Measurements from ENCODE around the gene S1PR2. TPM values are rescaled to one million over a fixed set of nuclear protein-coding genes. Genes with fewer than 3 reads are reported as not detected.

S1PR2 gene, protein sequence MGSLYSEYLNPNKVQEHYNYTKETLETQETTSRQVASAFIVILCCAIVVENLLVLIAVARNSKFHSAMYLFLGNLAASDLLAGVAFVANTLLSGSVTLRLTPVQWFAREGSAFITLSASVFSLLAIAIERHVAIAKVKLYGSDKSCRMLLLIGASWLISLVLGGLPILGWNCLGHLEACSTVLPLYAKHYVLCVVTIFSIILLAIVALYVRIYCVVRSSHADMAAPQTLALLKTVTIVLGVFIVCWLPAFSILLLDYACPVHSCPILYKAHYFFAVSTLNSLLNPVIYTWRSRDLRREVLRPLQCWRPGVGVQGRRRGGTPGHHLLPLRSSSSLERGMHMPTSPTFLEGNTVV
- total RNA-seq (10 to 100 TPM in 1 of 2 donors, 1 to 10 TPM in 1; 9.8 to 14.3 TPM), polyA plus RNA-seq (1 to 10 TPM; 3.3 to 4.2 TPM)
- long read RNA-seq, donor 1, partial matches to known transcripts = 0 of 14 reads
- long read RNA-seq, donor 1, other reads (novel, unspliced or antisense) = 14 of 14 reads
- long read RNA-seq, donor 2, partial matches to known transcripts = 0 of 3 reads
- long read RNA-seq, donor 2, other reads (novel, unspliced or antisense) = 2 of 3 reads

DNA sequence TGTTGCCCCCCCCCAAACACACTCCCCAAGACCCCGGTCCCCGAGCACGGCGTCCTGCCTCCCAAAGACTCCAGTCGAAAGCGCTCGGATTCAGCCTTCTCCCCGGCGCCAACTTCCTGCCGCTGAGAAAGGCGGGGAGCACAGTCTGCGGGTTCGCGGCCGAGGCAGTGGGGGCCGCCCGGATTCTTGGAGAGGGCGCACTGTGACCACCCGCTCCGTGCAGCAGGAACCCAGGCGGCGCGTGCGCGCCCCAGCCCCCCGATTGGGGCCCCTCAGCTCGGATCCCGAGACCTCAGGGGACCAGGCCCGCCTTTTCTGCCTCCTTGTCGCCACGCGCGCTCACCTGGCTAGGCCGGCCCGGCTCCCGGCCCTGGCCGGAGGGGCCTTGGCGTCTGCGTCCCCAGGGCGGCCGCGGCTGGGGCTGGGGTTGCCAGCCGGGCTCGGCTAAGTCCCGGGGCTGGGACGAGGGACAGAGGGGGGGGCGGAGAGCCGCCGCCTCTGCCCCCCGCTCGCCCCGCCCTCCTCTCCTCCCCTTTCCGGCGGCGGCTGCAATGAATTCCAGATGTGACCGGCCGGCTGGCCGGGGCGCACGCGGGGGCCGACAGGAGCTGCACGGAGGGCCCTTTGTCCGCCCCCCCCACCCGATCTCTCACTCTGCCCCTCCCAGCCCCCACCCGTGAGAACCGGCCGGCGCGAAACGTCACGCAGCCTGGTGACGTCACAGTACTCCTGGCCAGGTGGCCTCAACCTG is at the start of gene S1PR2:
Gene S1PR2, minus strand, starts transcription at position 471 of the 751 bp plus-strand sequence. CDS start 6,426 bp downstream, outside the sequence.
- ATAC-seq (ENCODE audit: low FRiP score) (peak; percentile 82), DNase-seq (peak; percentile 85 to 93)
- 0 to 1% methylated on average over 49 to 73 of the region's 73 CpGs for WGBS, 2 donors
- no peaks in the 10 kb centered on the region for H3K4me1 ChIP-seq (ENCODE audit: control insufficient read depth in 1 of 2, insufficient read depth in 2 of 2, low read length in 2 of 2)
- H3K27ac ChIP-seq (ENCODE audit: low read depth in 1 of 2, low read length in 2 of 2) = no peak within 1 kb of the TSS
- H3K4me3 ChIP-seq (ENCODE audit: low read length in 2 of 2) = peak within 1 kb of the TSS; percentile 44 to 77
- no peaks in the 10 kb centered on the region for H3K27me3 ChIP-seq (ENCODE audit: control insufficient read depth in 1 of 2, insufficient read depth in 2 of 2, low read length in 1 of 2)
- intact Hi-C loops (cut with DNase I) = no loop called here
- H3K9me3 ChIP-seq (ENCODE audit: control insufficient read depth, low read length) = no peaks in the 10 kb centered on the region
- no peaks in the 10 kb centered on the region for H3K36me3 ChIP-seq (ENCODE audit: control insufficient read depth in 1 of 2, insufficient read depth in 2 of 2, low read length in 1 of 2)

DNA sequence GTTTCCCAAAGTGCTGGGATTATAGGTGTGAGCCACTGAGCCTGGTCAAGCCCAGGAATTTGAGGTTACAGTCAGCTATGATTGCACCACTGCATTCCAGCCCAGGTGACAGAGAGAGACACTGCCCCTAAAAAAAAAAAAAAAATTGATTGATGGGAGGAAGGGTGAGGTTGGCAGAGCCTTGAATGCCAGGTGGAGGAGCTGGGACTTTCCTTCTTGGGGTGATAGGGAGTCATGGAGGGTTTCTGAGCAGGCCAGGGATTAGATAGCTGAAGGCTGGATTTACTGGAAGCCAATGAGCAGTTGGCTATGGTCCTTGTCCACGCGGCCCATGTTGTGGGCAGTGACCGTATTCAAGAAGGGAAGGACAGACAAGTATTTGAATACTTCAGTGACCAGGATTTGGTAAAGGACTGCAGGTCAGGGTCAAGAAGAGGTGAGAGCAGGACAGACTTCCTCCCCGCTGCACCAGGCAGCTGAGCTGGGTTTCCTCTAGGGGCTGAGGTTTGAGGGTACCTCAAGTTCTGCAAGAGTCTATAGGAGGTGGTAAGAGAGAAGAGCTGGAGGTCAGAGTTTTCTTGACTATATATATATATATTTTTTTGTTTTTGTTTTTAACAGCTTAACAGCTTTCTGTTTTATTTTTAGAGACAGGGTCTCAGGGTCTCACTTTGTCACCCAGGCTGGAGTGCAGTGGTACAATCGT is 48.8 kb upstream of the S1PR2 start:
- intact Hi-C loops (cut with DNase I) = no loop called here
- no peaks in the 10 kb centered on the region for H3K9me3 ChIP-seq (ENCODE audit: control insufficient read depth, low read length)
- H3K4me1 ChIP-seq (ENCODE audit: control insufficient read depth in 1 of 2, insufficient read depth in 2 of 2, low read length in 2 of 2) = no peaks in the 10 kb centered on the region
- H3K4me3 ChIP-seq (ENCODE audit: low read length in 2 of 2) = no peak overlapping the region
- H3K27me3 ChIP-seq (ENCODE audit: control insufficient read depth in 1 of 2, insufficient read depth in 2 of 2, low read length in 1 of 2) = no peaks in the 10 kb centered on the region
- H3K36me3 ChIP-seq (ENCODE audit: control insufficient read depth in 1 of 2, insufficient read depth in 2 of 2, low read length in 1 of 2) = no peaks in the 10 kb centered on the region
- DNase-seq = no peak
- WGBS, 2 donors = 86 to 89% methylated on average over 5 of the region's 5 CpGs
- ATAC-seq (ENCODE audit: low FRiP score) = no peak
- no peak overlapping the region for H3K27ac ChIP-seq (ENCODE audit: low read depth in 1 of 2, low read length in 2 of 2)

DNA sequence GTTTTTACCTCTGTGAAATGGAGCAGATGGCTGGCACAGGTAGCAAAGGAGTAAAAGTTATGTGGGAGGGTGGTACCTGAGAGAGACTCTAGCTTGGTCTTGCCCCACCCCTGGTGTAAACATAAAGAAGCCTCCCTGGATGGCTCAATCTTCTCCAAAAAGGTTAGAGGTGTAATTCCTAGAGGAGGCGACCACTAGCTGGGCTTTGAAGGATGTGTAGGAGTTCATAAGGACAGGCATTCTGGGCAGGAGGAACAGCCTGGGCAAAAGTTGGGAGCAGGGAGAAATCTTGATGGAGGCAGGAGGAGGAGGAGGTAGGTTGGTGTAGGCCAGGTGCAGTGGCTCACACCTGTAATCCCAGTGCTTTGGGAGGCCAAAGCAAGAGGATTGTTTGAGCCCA is 47.8 kb upstream of the S1PR2 start:
- Histone ChIP-seq H3K27me3 (ENCODE audit: control insufficient read depth in 1 of 2, insufficient read depth in 2 of 2, low read length in 1 of 2) (no peaks in the 10 kb centered on the region), H3K9me3 (ENCODE audit: control insufficient read depth, low read length) (no peaks in the 10 kb centered on the region), H3K27ac (ENCODE audit: low read depth in 1 of 2, low read length in 2 of 2) (no peak overlapping the region), H3K4me1 (ENCODE audit: control insufficient read depth in 1 of 2, insufficient read depth in 2 of 2, low read length in 2 of 2) (no peaks in the 10 kb centered on the region), H3K4me3 (ENCODE audit: low read length in 2 of 2) (no peak overlapping the region), H3K36me3 (ENCODE audit: control insufficient read depth in 1 of 2, insufficient read depth in 2 of 2, low read length in 1 of 2) (no peaks in the 10 kb centered on the region)
- no peak for ATAC-seq (ENCODE audit: low FRiP score)
- intact Hi-C loops (cut with DNase I) = no loop called here
- WGBS, 2 donors = 91 to 94% methylated on average over 1 of the region's 1 CpG
- DNase-seq = no peak

DNA sequence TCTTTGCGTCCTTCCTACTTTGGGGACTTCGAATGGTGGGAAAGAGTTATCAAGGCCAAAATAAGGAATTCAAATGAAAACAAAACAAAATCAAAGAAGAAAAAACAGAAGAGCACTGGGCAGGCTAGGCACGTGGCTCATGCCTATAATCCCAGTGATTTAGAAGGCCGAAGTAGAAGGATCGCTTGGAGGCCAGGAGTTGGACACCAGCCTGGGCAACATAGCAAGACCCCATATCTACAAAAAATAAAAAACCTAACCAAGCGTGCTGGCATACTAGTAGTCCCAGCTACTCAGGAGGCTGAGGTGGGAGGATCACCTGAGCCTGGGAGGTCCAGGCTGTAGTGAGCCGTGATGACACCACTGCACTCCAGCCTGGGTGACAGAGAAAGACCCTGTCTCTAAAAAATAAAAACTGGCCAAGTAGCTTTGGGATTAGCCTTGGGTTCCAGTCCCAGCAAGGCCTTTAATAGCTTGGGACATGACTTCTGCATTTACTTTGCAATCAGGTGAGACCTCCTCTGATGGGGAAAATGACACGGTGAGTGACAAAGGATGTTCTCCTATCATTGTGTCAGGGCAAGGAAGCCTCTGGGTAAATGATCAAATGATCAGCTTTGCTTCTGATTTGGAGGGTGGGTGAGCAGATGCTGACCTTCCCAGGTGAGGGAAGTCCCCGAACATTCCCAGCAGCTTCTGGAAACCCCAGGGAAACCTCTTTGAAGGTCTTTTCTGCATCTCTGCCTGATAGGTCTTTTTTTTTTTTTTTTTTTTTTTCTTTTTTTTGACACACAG is 46.9 kb upstream of the S1PR2 start:
- no peak for ATAC-seq (ENCODE audit: low FRiP score)
- Histone ChIP-seq H3K27me3 (ENCODE audit: control insufficient read depth in 1 of 2, insufficient read depth in 2 of 2, low read length in 1 of 2) (no peaks in the 10 kb centered on the region), H3K9me3 (ENCODE audit: control insufficient read depth, low read length) (no peaks in the 10 kb centered on the region), H3K4me3 (ENCODE audit: low read length in 2 of 2) (no peak overlapping the region), H3K36me3 (ENCODE audit: control insufficient read depth in 1 of 2, insufficient read depth in 2 of 2, low read length in 1 of 2) (no peaks in the 10 kb centered on the region), H3K27ac (ENCODE audit: low read depth in 1 of 2, low read length in 2 of 2) (no peak overlapping the region), H3K4me1 (ENCODE audit: control insufficient read depth in 1 of 2, insufficient read depth in 2 of 2, low read length in 2 of 2) (no peaks in the 10 kb centered on the region)
- WGBS, 2 donors = 85 to 87% methylated on average over 9 of the region's 9 CpGs
- DNase-seq = no peak
- intact Hi-C loops (cut with DNase I) = no loop called here

DNA sequence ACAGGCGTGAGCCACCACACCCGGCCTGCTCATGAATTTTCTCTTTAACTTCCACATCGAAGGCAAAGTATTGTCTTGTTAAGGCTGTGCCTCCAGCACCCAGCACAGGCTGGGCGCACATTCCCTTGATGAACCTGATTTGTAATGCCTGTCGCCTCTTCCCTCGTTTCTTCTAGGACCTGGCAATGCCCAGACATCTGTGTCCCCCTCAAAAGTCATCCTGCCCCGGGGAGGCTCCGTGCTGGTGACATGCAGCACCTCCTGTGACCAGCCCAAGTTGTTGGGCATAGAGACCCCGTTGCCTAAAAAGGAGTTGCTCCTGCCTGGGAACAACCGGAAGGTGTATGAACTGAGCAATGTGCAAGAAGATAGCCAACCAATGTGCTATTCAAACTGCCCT is 43.5 kb upstream of the S1PR2 start:
- no peaks in the 10 kb centered on the region for H3K27me3 ChIP-seq (ENCODE audit: control insufficient read depth in 1 of 2, insufficient read depth in 2 of 2, low read length in 1 of 2)
- no peak for ATAC-seq (ENCODE audit: low FRiP score)
- WGBS, 2 donors = 87 to 88% methylated on average over 10 of the region's 10 CpGs
- H3K36me3 ChIP-seq (ENCODE audit: control insufficient read depth in 1 of 2, insufficient read depth in 2 of 2, low read length in 1 of 2) = no peaks in the 10 kb centered on the region
- H3K27ac ChIP-seq (ENCODE audit: low read depth in 1 of 2, low read length in 2 of 2) = no peak overlapping the region
- no peak overlapping the region for H3K4me3 ChIP-seq (ENCODE audit: low read length in 2 of 2)
- no peak for DNase-seq
- H3K4me1 ChIP-seq (ENCODE audit: control insufficient read depth in 1 of 2, insufficient read depth in 2 of 2, low read length in 2 of 2) = no peaks in the 10 kb centered on the region
- H3K9me3 ChIP-seq (ENCODE audit: control insufficient read depth, low read length) = no peaks in the 10 kb centered on the region
- intact Hi-C loops (cut with DNase I) = no loop called here

DNA sequence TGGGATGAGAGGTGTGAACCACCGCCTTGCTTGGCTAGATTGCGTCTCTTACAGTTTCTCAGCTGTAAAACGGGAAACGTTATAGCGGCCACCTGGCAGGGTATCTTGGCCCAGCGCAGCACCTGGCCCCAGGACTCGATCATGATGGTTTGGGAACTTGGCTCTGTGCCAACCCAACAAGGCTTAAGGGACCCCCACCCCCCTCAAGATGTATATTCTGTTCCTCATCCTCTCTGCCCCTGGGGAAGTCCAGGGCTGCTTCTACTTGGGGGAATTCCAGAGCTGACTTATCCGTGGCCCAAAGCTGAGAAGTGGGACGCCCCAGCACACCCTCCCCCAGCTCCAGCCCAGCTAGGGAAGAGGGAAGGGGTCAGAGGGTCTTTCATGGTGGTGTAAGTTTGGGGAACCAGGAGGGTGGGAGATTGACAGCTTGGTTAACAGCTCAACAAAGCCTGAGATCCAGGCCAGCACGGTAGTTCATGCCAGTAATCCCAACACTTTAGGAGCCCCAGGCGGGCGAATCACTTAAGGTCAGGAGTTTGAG is 40.5 kb upstream of the S1PR2 start:
- Histone ChIP-seq H3K9me3 (ENCODE audit: control insufficient read depth, low read length) (no peaks in the 10 kb centered on the region), H3K4me3 (ENCODE audit: low read length in 2 of 2) (no peak overlapping the region), H3K36me3 (ENCODE audit: control insufficient read depth in 1 of 2, insufficient read depth in 2 of 2, low read length in 1 of 2) (no peaks in the 10 kb centered on the region), H3K27ac (ENCODE audit: low read depth in 1 of 2, low read length in 2 of 2) (no peak overlapping the region), H3K4me1 (ENCODE audit: control insufficient read depth in 1 of 2, insufficient read depth in 2 of 2, low read length in 2 of 2) (no peaks in the 10 kb centered on the region), H3K27me3 (ENCODE audit: control insufficient read depth in 1 of 2, insufficient read depth in 2 of 2, low read length in 1 of 2) (no peaks in the 10 kb centered on the region)
- DNase-seq (no peak), ATAC-seq (ENCODE audit: low FRiP score) (peak; percentile 0)
- intact Hi-C loops (cut with DNase I) = no loop called here
- 49% methylated on average over 12 of the region's 12 CpGs for WGBS, 2 donors

DNA sequence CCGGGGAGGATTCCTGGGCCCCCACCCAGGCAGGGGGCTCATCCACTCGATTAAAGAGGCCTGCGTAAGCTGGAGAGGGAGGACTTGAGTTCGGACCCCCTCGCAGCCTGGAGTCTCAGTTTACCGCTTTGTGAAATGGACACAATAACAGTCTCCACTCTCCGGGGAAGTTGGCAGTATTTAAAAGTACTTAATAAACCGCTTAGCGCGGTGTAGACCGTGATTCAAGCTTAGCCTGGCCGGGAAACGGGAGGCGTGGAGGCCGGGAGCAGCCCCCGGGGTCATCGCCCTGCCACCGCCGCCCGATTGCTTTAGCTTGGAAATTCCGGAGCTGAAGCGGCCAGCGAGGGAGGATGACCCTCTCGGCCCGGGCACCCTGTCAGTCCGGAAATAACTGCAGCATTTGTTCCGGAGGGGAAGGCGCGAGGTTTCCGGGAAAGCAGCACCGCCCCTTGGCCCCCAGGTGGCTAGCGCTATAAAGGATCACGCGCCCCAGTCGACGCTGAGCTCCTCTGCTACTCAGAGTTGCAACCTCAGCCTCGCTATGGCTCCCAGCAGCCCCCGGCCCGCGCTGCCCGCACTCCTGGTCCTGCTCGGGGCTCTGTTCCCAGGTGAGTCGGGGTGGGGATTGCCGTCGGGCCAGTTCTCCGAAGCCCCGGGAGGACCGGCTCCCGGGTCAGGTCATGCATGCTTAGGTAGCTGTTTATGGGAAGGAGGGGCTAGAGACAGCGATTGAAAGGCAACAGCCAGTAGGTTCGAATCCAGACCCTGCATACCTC is 39.7 kb upstream of the S1PR2 start, which contains the start of gene ICAM1:
Gene ICAM1, plus strand, starts transcription at position 505 of the 779 bp plus-strand sequence. Its CDS starts 40 bp downstream, at position 545.
- 7 to 9% methylated on average over 51 of the region's 51 CpGs for WGBS, 2 donors
- intact Hi-C loops (cut with DNase I) = no loop called here
- H3K4me1 ChIP-seq (ENCODE audit: control insufficient read depth in 1 of 2, insufficient read depth in 2 of 2, low read length in 2 of 2) = no peaks in the 10 kb centered on the region
- peak; percentile 83 for ATAC-seq (ENCODE audit: low FRiP score)
- H3K27me3 ChIP-seq (ENCODE audit: control insufficient read depth in 1 of 2, insufficient read depth in 2 of 2, low read length in 1 of 2) = no peaks in the 10 kb centered on the region
- no peak within 1 kb of the TSS for H3K4me3 ChIP-seq (ENCODE audit: low read length in 2 of 2)
- peak; percentile 93 to 94 for DNase-seq
- no peaks in the 10 kb centered on the region for H3K9me3 ChIP-seq (ENCODE audit: control insufficient read depth, low read length)
- H3K36me3 ChIP-seq (ENCODE audit: control insufficient read depth in 1 of 2, insufficient read depth in 2 of 2, low read length in 1 of 2) = no peaks in the 10 kb centered on the region
- H3K27ac ChIP-seq (ENCODE audit: low read depth in 1 of 2, low read length in 2 of 2) = no peak within 1 kb of the TSS

Data from aorta (tissue), 5 donors.